GM19023 (cell line): ENCODE results near the gene TEAD1.

ENCODE experiments used
- ATAC-seq: cut with Tn5 transposase; IDR thresholded peaks from one replicate; pipeline ENCODE4 v1.9.1; 2021; ENCODE audit warnings: mild to moderate bottlenecking, moderate library complexity; ENCODE audit not compliant: unreplicated experiment

Gene TEAD1

DNA sequence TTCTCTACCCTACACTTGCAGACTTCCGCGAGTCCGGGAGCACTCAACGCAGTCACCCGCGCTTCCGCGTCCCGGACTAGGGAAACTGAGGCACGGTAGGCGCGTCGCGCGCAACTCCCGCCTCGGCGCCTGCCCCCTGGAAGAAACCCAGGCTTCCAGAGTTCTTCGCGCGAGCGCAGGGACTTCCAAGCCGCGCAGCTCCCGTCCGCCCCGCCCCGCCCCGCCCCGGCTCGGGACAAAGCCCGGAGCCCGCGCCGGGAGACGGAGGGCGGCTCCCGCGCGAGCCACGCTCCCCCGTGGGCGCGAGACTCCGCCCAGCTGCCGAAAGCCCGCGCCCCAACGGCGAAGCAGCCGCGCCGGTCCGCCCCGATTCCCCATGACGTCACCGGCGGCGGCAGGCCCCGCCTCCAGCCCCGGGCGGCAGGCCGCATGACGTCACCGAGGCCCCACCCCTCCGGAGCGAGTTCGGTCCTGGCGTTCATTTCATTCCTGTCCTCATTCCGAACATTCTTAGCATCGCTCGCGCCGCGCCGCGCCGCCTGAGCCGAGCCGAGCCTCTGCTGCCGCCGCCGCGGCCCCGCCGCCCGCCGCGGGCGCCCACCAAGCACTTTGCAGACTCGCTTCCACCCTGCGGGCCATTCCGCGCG, at the start of gene TEAD1:
Gene TEAD1, plus strand, starts transcription at position 498 of the 647 bp plus-strand sequence.
- peak; percentile 73 for ATAC-seq

DNA sequence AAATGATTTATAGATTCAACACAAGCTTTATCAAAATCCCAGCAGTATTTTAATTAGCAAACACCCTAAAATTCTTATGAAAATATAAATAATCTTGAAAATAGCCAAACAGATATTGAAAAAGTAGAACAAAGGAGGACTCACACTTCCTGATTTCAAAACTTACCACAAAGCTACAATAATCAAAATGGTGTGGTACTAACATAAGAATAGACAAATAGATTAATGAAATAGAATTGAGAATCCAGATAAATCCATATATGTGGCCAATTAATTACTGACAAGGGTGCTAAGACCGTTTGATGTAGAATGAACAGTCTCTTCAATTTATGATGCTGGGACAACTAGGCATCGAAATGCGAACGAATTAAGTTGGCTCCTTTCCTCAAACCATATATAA, 49.6 kb upstream of the TEAD1 start:
- no peak for ATAC-seq

DNA sequence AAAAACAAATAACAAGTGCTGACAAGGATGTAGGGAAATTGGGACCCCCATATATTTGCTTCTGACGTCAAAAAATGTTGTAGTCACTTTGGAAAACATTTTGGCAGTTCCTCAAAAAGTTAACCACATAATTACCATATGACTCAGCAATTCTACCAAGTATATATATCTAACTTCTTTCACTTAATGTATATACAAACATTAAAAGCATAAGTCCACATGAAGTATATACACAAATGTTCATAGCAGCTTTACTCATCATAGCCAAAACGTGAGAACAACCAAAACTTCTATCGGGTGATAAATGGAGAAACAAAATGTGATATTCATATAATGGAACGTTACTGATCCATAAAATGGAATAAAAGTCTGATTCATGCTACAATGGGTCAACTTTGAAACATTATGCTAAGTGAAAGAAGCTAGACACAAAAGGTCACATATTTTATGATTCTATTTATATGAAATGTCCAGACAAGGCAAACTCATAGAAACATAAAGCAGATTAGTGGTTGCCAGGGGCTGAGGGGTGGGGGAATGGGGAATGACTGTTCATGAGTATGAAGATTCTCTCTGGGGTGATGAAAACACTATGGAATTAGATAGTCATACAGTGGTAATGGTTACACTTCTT, 48.7 kb upstream of the TEAD1 start:
- ATAC-seq: no peak

DNA sequence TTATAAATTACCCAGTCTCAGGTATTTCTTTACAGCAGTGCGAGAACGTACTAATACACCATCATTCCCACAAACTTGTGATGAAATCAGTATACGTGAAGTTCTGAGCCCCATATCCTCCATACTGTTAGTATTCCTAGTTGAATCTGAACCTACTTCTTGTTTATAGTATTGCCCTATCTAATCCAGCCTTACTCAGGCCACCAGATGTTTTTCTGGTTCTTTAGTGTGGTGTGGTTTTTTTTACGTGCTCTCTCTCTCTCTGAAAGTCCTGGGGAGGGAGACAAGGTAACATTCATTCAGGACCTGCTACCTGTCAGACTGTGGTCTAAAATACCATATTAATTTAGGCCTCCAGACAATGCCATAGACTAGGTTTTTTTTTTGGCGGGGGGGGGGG, 47.6 kb upstream of the TEAD1 start:
- ATAC-seq: no peak

DNA sequence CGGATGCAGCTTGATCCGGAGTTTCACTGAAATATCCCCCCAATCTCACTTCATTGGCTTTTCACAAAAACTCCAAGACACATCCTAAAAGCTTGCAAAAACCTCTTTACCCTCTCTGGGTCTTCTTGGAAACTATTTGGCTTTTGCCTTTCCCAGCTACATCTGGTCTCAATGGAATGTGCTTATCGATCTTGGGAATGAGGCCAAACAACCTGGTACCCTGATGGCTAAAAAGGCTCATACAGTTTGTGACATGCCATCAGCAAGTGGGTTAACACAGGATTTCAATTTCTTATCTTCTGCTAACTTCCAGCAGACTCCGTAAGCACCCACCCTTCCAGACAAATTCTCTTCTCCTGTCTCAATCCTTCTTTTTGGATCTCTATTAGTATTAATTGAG, 45.9 kb upstream of the TEAD1 start:
- no peak for ATAC-seq

DNA sequence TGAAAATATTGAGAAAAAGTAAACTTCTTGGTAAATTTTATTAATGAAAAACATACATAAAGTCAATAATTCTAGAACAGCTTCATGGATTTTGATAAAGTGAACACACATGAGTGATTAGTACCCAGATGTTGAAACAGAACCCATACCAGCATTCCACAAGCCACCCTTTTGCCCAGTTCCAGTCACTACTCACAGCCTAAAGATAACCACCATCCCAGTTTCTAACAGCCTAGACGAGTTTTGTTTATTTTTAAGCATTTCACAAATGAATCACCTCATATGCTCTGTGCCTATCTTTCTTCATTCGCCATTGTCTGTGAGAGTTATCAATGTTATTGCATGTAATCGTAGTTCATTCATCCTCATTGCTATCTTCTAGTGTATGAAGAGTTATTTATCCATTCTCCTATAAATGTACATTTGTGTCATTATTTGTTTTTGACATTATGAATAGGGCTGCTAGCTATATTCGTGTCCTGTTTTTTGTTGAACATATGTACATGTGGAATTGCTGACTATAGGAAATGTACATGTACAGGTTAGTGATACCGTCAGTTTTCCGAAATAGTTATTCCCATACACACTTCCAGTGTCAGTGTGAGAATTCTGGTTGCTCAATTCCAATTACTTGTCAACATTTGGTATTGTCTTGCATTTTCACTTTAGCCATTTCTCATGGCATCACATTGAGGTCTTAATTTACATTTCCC, 44.5 kb upstream of the TEAD1 start:
- no peak for ATAC-seq

DNA sequence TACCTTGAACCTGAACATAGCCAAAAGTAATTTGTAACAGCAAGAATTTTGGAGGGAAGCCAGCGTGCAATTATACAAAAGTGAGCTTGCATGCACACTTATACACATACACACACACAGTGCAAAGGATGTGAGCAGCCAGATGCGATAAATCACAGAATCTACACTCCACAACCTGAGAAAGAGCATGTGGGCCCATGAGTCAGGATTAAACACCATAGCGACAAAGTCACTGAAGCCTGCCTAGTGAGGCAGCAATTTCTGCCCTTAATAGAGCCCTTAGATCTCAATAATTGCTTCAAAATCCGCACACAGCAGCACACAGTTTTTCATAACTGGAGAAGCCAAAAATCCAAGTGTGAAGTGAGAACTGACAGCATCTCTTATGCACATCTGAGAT, 42.6 kb upstream of the TEAD1 start:
- no peak for ATAC-seq

DNA sequence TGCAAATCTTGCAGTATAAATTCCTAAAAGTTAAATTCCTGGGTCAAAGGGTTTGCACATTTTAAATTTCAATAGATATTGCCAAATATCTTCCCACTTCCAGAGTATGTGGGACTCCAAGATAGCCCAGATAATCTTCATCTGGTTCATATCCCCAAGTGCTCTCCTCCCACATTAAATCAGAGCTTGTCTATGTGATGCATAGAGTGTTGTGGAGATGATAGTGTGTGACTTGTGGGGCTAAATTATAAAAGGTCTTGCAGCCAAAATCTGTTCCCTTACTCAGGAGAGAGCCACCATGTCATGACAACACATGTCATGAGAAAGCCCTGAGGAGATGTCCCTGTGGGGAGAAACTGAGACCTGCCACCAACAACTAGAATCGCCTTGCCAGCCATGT, 39.9 kb upstream of the TEAD1 start:
- ATAC-seq: no peak

DNA sequence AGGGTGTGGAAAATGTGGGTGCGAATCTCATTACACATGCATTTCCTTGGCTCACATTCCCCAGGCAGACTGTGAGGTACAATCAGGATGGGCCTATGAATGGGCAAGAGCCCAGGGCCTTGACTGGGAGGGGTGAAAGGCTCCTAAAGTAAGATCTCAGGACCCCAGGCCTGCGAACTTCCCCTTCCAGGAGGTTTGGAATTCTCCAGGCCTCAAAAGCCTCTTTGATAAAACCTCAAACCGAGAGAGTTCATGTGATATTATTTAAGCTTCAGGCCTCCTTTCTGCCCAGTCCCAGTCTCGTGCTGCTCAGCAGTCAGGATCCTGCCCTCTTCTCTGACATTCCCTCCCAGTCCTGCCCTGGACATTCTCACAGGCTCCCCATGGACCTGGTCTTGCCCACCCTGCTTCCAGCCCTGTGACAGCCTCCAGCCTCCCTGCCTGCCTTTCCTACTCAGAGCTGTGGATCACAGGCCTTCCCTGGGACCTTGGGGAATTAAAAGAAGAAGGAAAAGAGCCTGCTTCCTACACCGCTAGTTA, 37.3 kb upstream of the TEAD1 start:
- no peak for ATAC-seq

DNA sequence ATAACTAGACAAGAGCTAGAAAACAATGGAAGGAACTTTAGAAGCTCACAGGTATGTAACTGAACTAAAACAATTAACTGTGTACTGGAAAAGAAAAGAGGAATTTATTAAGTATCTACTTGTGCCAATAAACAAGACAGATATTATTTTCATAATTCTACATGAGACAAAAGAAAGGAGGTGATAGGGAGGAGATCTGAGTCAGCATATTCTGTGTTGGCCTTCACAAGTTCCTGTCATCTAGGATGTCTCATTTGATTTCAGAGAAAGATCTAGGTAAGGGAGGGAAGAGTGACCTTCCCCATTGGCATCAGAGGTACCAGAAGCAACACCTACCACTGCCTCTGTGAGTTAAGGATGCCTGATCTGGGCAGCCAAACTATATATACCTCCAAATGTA, 34.8 kb upstream of the TEAD1 start:
- no peak for ATAC-seq

DNA sequence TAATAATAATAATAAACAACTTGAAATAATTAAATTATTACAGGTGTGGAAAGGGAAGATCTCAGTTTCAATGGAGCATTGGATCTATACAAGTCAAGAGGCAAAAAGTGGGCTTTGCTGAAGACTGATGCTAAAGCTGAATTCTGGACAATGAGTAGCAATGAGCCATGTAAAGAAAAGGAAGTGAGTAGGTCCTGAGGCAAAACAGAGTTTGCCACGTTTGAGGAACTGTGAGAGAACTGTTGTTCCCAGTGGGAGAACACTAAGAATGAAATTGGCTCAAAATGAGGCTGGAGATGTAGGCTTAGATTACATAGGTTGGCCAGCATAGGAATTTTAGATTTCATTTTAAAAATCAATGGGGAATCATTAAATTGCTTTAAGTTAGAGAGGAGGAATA, 33.9 kb upstream of the TEAD1 start:
- ATAC-seq: no peak

DNA sequence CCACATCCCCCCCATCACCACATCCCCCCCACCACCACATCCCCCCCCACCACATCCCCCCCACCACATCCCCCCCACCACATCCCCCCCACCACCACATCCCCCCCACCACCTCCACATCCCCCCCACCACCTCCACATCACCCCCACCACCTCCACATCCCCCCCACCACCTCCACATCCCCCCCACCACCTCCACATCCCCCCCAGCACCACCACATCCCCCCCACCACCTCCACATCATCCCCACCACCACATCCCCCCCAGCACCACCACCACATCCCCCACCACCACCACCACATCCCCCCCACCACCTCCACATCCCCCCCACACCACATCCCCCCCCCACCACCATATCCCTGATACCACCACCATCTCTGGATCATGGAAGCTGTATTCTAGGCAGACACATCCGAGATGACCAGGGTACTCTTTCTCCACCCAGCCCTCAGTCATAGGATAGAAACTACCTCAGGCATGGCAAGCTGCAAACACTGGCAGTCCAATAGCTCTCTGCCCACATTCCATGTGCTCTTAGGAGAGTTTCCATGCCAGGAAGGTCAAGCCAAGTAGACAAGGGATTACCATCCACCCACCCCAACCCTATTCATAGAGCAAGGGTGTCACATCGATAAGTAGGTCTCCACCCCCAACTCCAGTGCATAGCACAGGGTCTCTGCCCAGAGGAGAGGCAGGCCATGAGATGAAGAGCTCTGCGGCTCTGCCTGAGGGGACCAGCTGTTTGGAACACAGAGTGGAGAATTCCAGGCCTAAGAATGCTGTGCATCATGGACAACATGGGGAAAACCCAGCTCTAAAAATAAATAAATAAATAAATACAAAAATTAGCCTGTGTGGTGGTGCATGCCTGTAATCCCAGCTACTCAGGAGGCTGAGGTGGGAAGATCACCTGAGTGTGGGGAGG, 33.0 kb upstream of the TEAD1 start:
- no peak for ATAC-seq

DNA sequence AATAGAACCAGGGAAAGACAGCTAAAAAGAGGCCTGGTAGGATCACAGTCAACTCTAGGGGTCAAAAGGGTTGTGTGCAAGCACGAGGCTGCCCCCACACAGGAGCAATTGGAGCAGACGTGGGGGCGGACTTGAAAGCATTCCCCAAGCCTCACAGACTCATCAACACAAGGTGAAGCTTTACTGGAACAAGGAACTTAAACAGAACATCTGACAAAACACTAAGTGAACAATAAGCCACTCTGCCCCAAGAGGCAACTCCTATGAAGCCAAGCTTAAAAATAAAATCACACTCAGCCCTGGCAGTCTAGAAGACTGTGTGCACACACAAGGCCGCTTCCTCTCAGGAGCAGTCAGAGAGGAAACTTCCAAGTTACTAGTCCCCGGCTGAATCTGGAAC, 32.2 kb upstream of the TEAD1 start:
- no peak for ATAC-seq

DNA sequence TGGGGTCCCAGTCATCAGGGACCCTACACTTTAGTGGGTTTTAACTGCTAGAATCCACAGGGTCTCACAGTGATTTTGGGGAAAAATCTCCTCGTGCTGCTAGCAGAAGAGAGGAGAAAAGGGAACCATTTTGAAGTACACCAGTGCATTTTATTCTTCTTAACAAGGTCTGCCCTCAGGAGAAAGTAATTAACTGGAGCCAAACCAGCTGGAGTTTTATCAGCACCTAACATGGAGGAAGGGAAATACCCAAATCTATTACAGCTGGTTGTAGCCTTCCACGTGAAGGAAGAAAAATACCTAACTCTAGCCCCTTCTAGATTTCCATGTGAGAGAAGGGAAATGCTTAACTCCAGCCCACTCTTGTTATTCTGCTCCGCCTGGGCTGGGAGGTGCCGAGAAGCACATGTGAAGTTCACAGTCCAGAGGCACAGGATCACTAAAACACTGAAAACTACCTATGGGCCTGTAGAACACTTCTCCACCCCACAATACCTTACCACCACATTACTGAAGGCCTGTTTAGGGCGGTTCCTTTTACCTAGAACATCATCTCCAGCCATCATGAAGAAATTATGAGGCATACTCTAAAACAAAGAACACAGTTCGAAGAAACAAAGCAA, 31.3 kb upstream of the TEAD1 start:
- ATAC-seq: no peak

DNA sequence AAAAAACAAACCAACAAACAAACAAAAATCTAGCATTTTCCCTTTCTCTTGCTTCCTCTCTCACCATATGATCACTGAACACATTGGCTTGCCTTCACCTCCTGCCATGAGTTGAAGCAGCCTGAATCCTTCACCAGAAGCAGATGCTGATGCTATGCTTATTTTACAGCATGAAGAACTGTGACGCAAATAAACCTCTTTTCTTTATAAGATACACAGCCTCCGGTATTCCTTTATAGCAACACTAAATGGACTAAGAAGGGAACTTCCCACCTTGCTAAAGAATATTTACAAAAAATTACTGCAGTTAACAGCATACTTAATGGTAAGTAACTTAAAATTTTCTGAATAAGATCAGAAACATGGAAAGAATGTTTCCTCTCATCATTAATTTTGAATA, 27.7 kb upstream of the TEAD1 start:
- no peak for ATAC-seq

DNA sequence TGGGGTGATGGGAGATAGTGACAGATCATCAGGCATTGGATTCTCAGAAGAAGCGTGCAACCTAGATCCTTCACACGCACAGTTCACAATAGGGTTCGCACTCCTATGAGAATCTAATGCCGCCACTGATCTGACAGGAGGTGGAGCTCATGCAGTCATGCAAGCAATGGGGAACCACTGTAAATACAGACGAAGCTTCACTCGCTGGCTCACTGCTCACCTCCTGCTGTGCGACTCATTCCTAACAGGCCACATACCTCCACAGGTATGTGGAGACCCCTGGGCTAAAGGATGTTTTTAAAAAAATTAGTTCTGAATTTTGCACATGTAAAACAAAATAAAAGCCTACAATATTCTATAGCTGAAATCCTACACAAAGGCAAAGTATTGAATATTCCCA, 20.5 kb upstream of the TEAD1 start:
- no peak for ATAC-seq

DNA sequence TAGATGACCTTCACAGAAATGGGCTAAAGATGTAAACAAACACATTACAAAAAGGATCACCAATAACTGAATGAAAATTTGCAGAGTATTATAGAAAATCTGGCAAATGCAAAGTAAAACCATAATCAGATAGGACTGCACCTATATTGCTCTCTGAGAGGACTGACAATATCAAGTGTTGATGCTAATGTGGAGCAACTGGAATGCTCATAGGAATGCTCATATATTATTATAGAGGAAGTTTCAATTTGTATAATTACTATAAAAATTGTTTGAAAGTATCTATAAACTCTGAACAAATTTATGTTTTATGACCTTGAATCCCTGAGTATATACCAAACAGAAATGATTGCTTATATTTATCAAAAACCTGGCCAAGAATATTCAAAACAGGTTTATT, 18.4 kb upstream of the TEAD1 start:
- ATAC-seq: no peak

DNA sequence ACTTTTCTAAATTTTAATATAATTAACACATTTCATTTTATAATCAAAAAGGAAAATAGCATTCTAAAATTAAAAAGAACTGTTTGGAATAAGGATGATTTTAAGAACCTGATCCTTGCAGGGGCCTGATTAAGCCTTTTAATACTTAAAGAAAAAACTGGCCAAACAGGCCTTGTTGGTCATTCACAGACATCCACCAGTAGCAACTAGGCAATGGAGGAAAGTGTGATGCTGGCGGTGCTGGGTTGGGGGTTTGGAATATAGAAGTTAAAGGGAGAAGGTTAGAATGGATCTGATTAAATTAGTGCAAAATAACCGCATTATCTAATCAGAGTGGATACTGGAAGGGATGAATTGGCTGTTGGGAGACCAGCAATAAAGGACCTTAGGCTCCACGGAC, 16.9 kb upstream of the TEAD1 start:
- ATAC-seq: no peak

DNA sequence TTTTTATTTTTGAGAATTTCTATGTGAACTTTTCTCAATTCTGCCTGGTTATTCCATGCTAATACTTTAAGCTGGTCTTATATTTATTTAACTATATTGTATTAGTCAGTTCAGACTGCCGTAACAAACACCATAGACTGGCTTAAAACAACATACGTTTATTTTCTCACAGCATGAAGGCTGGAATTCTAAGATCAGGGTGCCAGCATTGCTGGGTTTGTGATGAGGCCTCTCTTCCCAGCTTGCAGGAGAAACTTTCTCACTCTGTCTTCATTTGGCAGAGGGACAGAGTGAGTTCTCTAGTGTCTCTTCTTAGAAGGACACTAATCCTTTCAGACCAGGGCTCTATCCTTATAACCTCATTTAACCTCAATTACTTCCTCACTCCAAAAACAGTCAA, 16.2 kb upstream of the TEAD1 start:
- ATAC-seq: no peak

DNA sequence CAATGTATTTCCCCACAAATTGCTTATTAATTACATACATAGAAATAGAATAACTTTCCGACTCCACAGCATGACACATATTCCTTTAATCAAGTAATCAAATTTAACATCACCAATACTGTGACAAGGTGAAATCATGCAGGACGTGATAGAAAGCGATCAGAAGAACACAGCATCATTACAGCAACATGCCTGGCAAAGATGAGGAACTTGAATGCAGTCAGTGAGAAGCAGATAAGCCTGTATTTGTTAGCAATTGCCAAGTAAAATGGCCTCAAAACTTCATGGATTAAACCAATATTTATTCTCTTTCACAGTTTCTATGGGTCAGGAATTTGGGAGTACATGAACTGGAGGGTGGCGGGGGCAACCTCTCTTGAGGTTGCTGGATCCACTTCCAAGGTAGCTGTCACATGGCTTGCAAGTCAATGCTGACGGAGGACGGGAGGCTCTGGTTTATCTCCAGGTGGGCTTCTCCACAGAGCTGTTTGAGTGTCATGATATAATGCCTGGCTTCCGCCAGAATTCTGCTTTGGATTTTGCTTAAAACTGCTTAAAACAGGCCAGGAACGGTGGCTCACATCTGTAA, 12.0 kb upstream of the TEAD1 start:
- ATAC-seq: no peak
